ENCODE results near the gene SUSD6. TPM values are rescaled to one million over a fixed set of nuclear protein-coding genes. Genes with fewer than 3 reads are reported as not detected.
A peak's percentile ranks its signal among the peaks of the same experiment; 100 is the strongest.

SUSD6 gene
- polyA plus RNA-seq, 4 donors, result 14.3 to 46.2 (median 16.7) TPM

DNA sequence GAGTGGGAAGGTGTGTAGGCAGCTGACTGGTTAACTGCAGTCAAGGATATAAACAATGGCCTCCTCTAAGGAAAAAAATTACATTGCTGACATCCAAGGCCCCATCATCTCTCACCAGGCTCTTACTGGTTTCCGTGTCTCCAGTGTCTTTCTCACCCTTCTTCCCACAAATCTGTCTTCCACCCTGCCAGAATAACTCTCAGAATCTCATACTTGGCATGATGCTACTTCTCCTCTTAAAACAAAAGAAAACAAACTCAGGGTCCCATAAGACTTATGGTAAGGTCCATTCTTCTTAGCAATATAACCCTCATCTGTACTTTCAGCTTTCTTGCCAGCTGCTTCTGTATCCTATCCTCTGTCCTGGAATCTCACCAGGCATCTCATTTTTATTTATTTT is 68.9 kb downstream of the SUSD6 start:
- H3K4me3 ChIP-seq (ENCODE audit: low read depth in 1 of 3, low read length in 3 of 3), result no peak overlapping the region
- H3K27ac ChIP-seq (ENCODE audit: low read depth in 1 of 3, low read length in 2 of 3), result no peak overlapping the region
- 87 to 94% (median 92%) methylated on average over 1 of the region's 1 CpG for WGBS, 3 donors
- peaks cover 0 to 11% (median 0%) of the 10 kb centered on the region in 3 donors for H3K36me3 ChIP-seq (ENCODE audit: control insufficient read depth in 3 of 3, insufficient read depth in 2 of 3, low read depth in 1 of 3, low read length in 3 of 3)
- no peaks in the 10 kb centered on the region for H3K27me3 ChIP-seq (ENCODE audit: control insufficient read depth in 3 of 3, insufficient read depth in 3 of 3, low read length in 3 of 3)
- no peaks in the 10 kb centered on the region for H3K9me3 ChIP-seq (ENCODE audit: control insufficient read depth in 2 of 2, insufficient read depth in 1 of 2, low read depth in 1 of 2, low read length in 1 of 2)
- peaks cover 4 to 25% (median 8%) of the 10 kb centered on the region in 3 donors for H3K4me1 ChIP-seq (ENCODE audit: control insufficient read depth in 3 of 3, insufficient read depth in 2 of 3, low read depth in 1 of 3, low read length in 2 of 3)
- no peak for DNase-seq
- FAIRE-seq, result no peak

DNA sequence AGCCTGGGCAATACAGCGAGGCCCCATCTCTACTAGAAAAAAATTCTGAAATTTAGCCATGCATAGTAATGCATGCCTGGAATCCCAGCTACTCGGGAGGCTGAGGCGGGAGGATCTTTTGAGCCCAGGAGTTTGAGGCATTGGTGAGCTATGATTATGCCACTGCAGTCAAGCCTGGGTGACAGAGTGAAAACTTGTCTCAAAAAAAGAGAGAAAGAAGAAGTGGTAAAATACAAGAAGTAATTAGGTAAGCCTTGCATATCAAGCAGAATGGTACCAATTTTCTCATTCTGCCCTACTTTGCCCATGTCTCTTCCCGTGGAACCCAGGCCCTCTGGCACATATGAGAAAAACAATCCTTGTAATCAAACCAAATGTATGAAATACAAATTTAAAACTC is 70.7 kb downstream of the SUSD6 start:
- H3K36me3 ChIP-seq (ENCODE audit: control insufficient read depth in 3 of 3, insufficient read depth in 2 of 3, low read depth in 1 of 3, low read length in 3 of 3), result peaks cover 0 to 7% (median 0%) of the 10 kb centered on the region in 3 donors
- no peak overlapping the region for H3K4me3 ChIP-seq (ENCODE audit: low read depth in 1 of 3, low read length in 3 of 3)
- FAIRE-seq (no peak), DNase-seq (no peak)
- H3K9me3 ChIP-seq (ENCODE audit: control insufficient read depth in 2 of 2, insufficient read depth in 1 of 2, low read depth in 1 of 2, low read length in 1 of 2), result no peaks in the 10 kb centered on the region
- peaks cover 4 to 26% (median 12%) of the 10 kb centered on the region in 3 donors for H3K4me1 ChIP-seq (ENCODE audit: control insufficient read depth in 3 of 3, insufficient read depth in 2 of 3, low read depth in 1 of 3, low read length in 2 of 3)
- H3K27me3 ChIP-seq (ENCODE audit: control insufficient read depth in 3 of 3, insufficient read depth in 3 of 3, low read length in 3 of 3), result no peaks in the 10 kb centered on the region
- H3K27ac ChIP-seq (ENCODE audit: low read depth in 1 of 3, low read length in 2 of 3), result no peak overlapping the region
- 76 to 79% (median 77%) methylated on average over 4 of the region's 4 CpGs for WGBS, 3 donors

DNA sequence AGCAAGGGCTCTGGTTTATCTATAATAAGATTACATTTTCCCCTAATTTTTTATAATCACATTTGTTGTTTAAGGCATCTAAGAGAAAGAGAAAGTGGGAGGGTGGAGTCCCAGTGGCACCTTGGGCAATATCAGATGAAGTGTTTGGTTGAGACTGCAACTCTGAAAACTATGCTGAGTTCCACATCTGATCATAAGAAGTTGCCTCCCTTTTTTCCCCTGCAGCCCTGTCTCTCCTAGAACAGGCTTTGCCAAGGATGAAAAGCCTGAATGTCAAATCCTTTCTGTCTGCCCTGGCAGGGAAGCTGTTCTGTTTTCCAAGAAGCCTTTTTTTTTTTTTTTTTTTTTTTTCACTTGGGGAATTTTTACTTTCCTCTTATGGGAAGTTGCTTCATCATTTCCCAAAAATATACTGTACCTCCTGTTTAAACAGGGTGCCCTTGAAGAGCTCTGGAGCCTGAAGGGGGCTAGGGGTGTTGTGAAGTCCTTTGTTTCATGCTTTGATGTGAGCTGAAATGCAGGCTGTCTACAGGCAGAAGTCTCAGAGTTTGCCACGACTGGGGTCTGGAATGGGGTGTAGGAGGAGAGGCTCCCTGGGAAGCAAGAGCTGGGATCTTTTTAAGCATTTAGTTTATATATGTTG is 71.3 kb downstream of the SUSD6 start:
- Histone ChIP-seq H3K27ac (ENCODE audit: low read depth in 1 of 3, low read length in 2 of 3) (peak overlapping the region in 1 of 3 donors; percentile 57), H3K36me3 (ENCODE audit: control insufficient read depth in 3 of 3, insufficient read depth in 2 of 3, low read depth in 1 of 3, low read length in 3 of 3) (peaks cover 0 to 7% (median 0%) of the 10 kb centered on the region in 3 donors), H3K4me3 (ENCODE audit: low read depth in 1 of 3, low read length in 3 of 3) (no peak overlapping the region), H3K4me1 (ENCODE audit: control insufficient read depth in 3 of 3, insufficient read depth in 2 of 3, low read depth in 1 of 3, low read length in 2 of 3) (peaks cover 4 to 26% (median 12%) of the 10 kb centered on the region in 3 donors), H3K9me3 (ENCODE audit: control insufficient read depth in 2 of 2, insufficient read depth in 1 of 2, low read depth in 1 of 2, low read length in 1 of 2) (no peaks in the 10 kb centered on the region), H3K27me3 (ENCODE audit: control insufficient read depth in 3 of 3, insufficient read depth in 3 of 3, low read length in 3 of 3) (no peaks in the 10 kb centered on the region)
- 55 to 82% (median 69%) methylated on average over 1 of the region's 1 CpG for WGBS, 3 donors
- FAIRE-seq, result no peak
- peak in 1 of 2 donors; percentile 42 for DNase-seq

DNA sequence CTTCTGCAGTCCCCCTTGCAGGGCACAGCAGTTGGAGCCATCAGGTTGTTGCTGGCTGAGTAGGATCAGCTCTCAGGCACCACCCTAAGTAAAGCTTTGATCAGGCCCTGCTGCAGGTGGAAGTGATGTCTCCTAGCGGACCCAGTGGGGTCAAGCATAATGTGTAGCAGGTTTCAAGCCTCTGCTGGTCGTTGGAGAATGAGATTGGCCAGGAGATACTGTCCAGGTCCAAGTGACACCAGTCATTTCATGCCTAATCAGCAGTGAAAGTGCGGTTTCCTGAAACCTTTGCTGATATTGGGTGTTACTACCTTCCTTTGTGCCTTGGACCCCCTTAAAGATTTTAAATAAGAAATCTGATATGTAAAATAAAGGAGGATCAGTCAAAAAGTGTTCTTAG is 72.6 kb downstream of the SUSD6 start:
- H3K4me3 ChIP-seq (ENCODE audit: low read depth in 1 of 3, low read length in 3 of 3), result no peak overlapping the region
- DNase-seq (no peak), FAIRE-seq (no peak)
- WGBS, 3 donors, result 58 to 60% (median 58%) methylated on average over 3 of the region's 3 CpGs
- H3K9me3 ChIP-seq (ENCODE audit: control insufficient read depth in 2 of 2, insufficient read depth in 1 of 2, low read depth in 1 of 2, low read length in 1 of 2), result no peaks in the 10 kb centered on the region
- peak overlapping the region in 1 of 3 donors; percentile 5 for H3K27ac ChIP-seq (ENCODE audit: low read depth in 1 of 3, low read length in 2 of 3)
- peaks cover 0 to 9% (median 0%) of the 10 kb centered on the region in 3 donors for H3K36me3 ChIP-seq (ENCODE audit: control insufficient read depth in 3 of 3, insufficient read depth in 2 of 3, low read depth in 1 of 3, low read length in 3 of 3)
- H3K27me3 ChIP-seq (ENCODE audit: control insufficient read depth in 3 of 3, insufficient read depth in 3 of 3, low read length in 3 of 3), result no peaks in the 10 kb centered on the region
- peaks cover 4 to 26% (median 12%) of the 10 kb centered on the region in 3 donors for H3K4me1 ChIP-seq (ENCODE audit: control insufficient read depth in 3 of 3, insufficient read depth in 2 of 3, low read depth in 1 of 3, low read length in 2 of 3)

DNA sequence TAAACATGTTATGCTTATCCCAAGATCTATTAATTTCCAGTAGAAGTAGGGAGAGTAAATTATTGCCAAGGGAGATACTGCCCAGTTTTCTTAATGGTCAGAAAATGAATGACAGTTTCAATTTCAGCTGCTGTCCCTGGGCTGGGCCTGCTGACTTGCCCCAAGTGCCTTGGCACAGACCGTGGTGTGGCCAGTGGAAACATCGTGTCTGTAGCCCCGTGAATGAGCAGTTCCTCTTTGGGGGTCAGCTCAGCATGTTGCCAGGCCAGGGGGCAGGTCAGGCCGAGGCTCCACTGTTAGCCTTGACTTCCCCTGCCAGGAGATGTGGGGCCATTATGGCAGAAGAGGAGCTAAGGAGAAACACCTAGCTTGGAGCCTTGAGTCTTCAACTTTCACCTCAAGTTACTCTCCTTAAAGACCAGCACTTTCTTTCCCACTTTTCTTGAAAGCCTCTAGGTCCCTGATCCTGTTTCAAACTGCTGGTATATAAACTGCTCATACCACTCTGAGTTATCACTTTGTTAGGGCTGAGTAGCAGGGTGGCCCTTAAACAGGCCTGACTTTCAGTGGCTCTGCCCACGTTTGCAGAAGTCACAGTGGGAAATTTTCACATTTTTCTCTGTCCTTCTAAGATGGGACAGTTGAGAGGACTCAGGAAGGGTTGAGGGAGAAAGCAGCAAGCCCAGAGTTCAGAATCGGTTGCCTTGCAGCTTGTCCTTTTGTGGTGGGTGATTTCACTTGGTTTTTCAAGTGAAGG is 73.2 kb downstream of the SUSD6 start:
- Histone ChIP-seq H3K27ac (ENCODE audit: low read depth in 1 of 3, low read length in 2 of 3) (peak overlapping the region in 1 of 3 donors; percentile 30), H3K4me3 (ENCODE audit: low read depth in 1 of 3, low read length in 3 of 3) (no peak overlapping the region), H3K4me1 (ENCODE audit: control insufficient read depth in 3 of 3, insufficient read depth in 2 of 3, low read depth in 1 of 3, low read length in 2 of 3) (peaks cover 4 to 26% (median 12%) of the 10 kb centered on the region in 3 donors), H3K36me3 (ENCODE audit: control insufficient read depth in 3 of 3, insufficient read depth in 2 of 3, low read depth in 1 of 3, low read length in 3 of 3) (peaks cover 0 to 9% (median 0%) of the 10 kb centered on the region in 3 donors), H3K9me3 (ENCODE audit: control insufficient read depth in 2 of 2, insufficient read depth in 1 of 2, low read depth in 1 of 2, low read length in 1 of 2) (no peaks in the 10 kb centered on the region), H3K27me3 (ENCODE audit: control insufficient read depth in 3 of 3, insufficient read depth in 3 of 3, low read length in 3 of 3) (no peaks in the 10 kb centered on the region)
- DNase-seq (no peak), FAIRE-seq (no peak)
- 47 to 56% (median 53%) methylated on average over 6 of the region's 6 CpGs for WGBS, 3 donors

DNA sequence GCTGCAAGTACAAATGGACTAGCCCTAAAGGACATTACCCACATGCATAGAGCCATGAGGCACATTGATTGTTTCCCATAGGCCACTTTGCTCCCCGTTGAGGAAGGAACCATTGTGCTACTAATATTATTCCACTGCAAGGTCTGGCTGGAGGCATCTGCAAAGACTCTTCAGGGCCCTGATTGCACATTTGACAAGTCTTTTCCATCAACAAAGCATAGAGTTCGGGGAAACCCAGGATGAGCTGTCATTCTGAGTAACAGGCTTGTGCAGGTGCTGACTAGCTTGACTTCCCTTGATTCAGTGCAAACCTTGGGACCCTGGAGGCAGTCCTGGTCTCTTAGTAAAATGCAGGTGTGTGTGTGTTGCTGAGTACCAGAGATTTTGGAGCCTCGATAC is 73.8 kb downstream of the SUSD6 start:
- H3K4me1 ChIP-seq (ENCODE audit: control insufficient read depth in 3 of 3, insufficient read depth in 2 of 3, low read depth in 1 of 3, low read length in 2 of 3), result peaks cover 4 to 26% (median 12%) of the 10 kb centered on the region in 3 donors
- H3K27ac ChIP-seq (ENCODE audit: low read depth in 1 of 3, low read length in 2 of 3), result peak overlapping the region in 2 of 3 donors; percentile 5 to 30
- no peaks in the 10 kb centered on the region for H3K9me3 ChIP-seq (ENCODE audit: control insufficient read depth in 2 of 2, insufficient read depth in 1 of 2, low read depth in 1 of 2, low read length in 1 of 2)
- WGBS, 3 donors, result 37 to 45% (median 37%) methylated on average over 3 of the region's 3 CpGs
- no peak overlapping the region for H3K4me3 ChIP-seq (ENCODE audit: low read depth in 1 of 3, low read length in 3 of 3)
- peaks cover 0 to 9% (median 0%) of the 10 kb centered on the region in 3 donors for H3K36me3 ChIP-seq (ENCODE audit: control insufficient read depth in 3 of 3, insufficient read depth in 2 of 3, low read depth in 1 of 3, low read length in 3 of 3)
- H3K27me3 ChIP-seq (ENCODE audit: control insufficient read depth in 3 of 3, insufficient read depth in 3 of 3, low read length in 3 of 3), result no peaks in the 10 kb centered on the region
- DNase-seq (no peak), FAIRE-seq (no peak)

DNA sequence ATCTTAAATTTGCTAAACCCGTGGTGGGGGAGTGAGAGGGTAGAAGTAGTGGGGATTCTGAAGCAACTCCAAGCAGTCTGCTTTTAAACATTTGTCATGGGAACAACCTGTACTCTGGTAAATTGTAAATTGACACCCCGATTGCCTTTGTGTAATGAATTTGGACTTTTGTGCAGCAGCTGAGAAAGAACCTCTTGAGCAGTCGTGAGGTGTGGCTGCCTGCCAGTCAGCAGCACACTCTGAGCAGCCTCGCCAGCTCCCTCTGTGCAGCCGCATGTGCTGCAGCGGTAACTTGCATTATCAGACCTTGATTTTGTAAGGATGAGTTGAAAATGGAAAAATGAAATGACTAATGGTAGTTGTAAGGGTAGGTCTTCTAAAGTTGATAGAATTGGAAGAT is 74.3 kb downstream of the SUSD6 start:
- Histone ChIP-seq H3K4me3 (ENCODE audit: low read depth in 1 of 3, low read length in 3 of 3) (no peak overlapping the region), H3K27ac (ENCODE audit: low read depth in 1 of 3, low read length in 2 of 3) (peak overlapping the region in 1 of 3 donors; percentile 5), H3K36me3 (ENCODE audit: control insufficient read depth in 3 of 3, insufficient read depth in 2 of 3, low read depth in 1 of 3, low read length in 3 of 3) (peaks cover 0 to 11% (median 0%) of the 10 kb centered on the region in 3 donors), H3K27me3 (ENCODE audit: control insufficient read depth in 3 of 3, insufficient read depth in 3 of 3, low read length in 3 of 3) (no peaks in the 10 kb centered on the region), H3K4me1 (ENCODE audit: control insufficient read depth in 3 of 3, insufficient read depth in 2 of 3, low read depth in 1 of 3, low read length in 2 of 3) (peaks cover 4 to 23% (median 12%) of the 10 kb centered on the region in 3 donors), H3K9me3 (ENCODE audit: control insufficient read depth in 2 of 2, insufficient read depth in 1 of 2, low read depth in 1 of 2, low read length in 1 of 2) (no peaks in the 10 kb centered on the region)
- FAIRE-seq (no peak), DNase-seq (peak; percentile 55 to 82)
- WGBS, 3 donors, result 7 to 21% (median 9%) methylated on average over 6 of the region's 6 CpGs

DNA sequence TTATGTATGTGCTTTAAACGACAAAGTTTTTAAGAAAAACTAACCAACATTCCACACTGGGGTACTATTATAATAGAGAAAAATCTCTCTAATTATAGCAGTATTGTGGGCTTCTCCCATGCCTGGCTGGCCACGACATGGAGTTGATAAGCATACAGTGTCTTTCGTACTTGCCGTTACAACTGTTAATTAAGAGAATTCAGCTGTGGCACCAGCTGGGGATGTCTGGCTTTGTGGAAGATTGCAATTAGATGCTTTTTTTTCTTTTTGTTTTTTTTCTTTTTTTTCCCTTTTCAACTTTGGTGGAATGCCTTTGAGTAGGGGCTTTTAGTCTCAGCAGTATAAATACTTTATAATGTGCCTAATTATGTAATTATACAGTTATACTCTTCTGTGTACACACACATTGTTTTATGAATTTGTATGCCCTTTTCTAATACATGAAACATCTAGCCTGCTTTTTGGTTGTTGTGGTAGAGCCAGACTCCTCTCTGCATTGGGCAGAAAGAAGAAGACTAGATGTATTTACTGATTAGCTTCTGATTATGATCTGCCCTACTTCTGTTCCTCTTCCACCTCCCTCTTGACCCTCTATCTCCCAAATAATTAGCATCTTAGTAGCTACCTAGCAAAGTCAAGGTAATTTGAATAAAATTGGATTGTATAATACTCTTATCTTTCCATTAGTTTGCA is 76.4 kb downstream of the SUSD6 start:
- no peaks in the 10 kb centered on the region for H3K9me3 ChIP-seq (ENCODE audit: control insufficient read depth in 2 of 2, insufficient read depth in 1 of 2, low read depth in 1 of 2, low read length in 1 of 2)
- H3K36me3 ChIP-seq (ENCODE audit: control insufficient read depth in 3 of 3, insufficient read depth in 2 of 3, low read depth in 1 of 3, low read length in 3 of 3), result peaks cover 0 to 13% (median 0%) of the 10 kb centered on the region in 3 donors
- peaks cover 8 to 22% (median 21%) of the 10 kb centered on the region in 3 donors for H3K4me1 ChIP-seq (ENCODE audit: control insufficient read depth in 3 of 3, insufficient read depth in 2 of 3, low read depth in 1 of 3, low read length in 2 of 3)
- no peak for FAIRE-seq
- no peaks in the 10 kb centered on the region for H3K27me3 ChIP-seq (ENCODE audit: control insufficient read depth in 3 of 3, insufficient read depth in 3 of 3, low read length in 3 of 3)
- DNase-seq, result no peak
- H3K27ac ChIP-seq (ENCODE audit: low read depth in 1 of 3, low read length in 2 of 3), result no peak overlapping the region
- WGBS, 3 donors, result 79 to 90% (median 83%) methylated on average over 4 of the region's 4 CpGs
- no peak overlapping the region for H3K4me3 ChIP-seq (ENCODE audit: low read depth in 1 of 3, low read length in 3 of 3)
